ENCODE measurements around the gene DCDC2B.

GRCh38 chr1:32201011-32201855 lies 7.7 kb upstream of the DCDC2B start:
- TF ChIP-seq CTCF (IDR thresholded peaks at IDR 0.05; ENCODE audit: insufficient read depth, low read length) (no peak), REST (IDR thresholded peaks at IDR 0.05; ENCODE audit: insufficient replicate concordance, low read depth) (no peak), SPI1 (IDR thresholded peaks at IDR 0.05; ENCODE audit: borderline replicate concordance, low read depth) (no peak), POLR2AphosphoS5 (IDR thresholded peaks at IDR 0.05; ENCODE audit: low read depth) (no peak), GABPA (IDR thresholded peaks at IDR 0.05; ENCODE audit: low read depth) (no peak)

All from HL-60 (cell line).